Measurements from ENCODE around the gene IGF2BP2. TPM values are rescaled to one million over a fixed set of nuclear protein-coding genes. Genes with fewer than 3 reads are reported as not detected.
"Not testable (repeated sequence)": the region's sequence is repeated elsewhere in the genome, so short reads cannot be mapped to it uniquely, and the experiment has no call there.

Gene IGF2BP2
- total RNA-seq, 1 donor from 2014 or later, result 2.9 TPM

DNA sequence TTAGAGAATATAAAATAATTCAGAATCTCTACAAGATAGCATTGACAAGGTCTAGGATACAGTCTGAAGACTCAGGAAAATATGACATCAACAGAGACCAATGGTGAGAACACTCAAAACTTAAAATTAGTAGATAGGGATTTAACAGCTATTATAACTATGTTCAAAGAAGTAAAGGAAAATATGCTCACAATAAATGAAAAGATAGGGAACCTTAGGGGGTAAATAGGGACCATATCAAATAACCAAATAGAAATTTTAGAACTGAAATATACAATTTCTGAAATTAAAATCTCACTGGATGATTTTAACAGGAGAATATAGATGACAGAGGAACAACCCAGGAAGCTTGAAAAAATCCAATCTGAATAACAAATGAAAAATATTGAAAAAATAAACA lies 31.8 kb upstream of the IGF2BP2 start:
- no peak overlapping the region for H3K27ac ChIP-seq
- intact Hi-C loops (cut with DNase I), result no loop called here
- no peak for DNase-seq (ENCODE audit: low spot score in 2 of 2)
- no peaks in the 10 kb centered on the region for H3K27me3 ChIP-seq
- H3K9me3 ChIP-seq, result peaks cover 10% of the 10 kb centered on the region in 2 donors
- no peaks in the 10 kb centered on the region for H3K4me1 ChIP-seq
- H3K4me3 ChIP-seq, result no peak overlapping the region
- no peaks in the 10 kb centered on the region for H3K36me3 ChIP-seq
- TF ChIP-seq, protein P1, sequence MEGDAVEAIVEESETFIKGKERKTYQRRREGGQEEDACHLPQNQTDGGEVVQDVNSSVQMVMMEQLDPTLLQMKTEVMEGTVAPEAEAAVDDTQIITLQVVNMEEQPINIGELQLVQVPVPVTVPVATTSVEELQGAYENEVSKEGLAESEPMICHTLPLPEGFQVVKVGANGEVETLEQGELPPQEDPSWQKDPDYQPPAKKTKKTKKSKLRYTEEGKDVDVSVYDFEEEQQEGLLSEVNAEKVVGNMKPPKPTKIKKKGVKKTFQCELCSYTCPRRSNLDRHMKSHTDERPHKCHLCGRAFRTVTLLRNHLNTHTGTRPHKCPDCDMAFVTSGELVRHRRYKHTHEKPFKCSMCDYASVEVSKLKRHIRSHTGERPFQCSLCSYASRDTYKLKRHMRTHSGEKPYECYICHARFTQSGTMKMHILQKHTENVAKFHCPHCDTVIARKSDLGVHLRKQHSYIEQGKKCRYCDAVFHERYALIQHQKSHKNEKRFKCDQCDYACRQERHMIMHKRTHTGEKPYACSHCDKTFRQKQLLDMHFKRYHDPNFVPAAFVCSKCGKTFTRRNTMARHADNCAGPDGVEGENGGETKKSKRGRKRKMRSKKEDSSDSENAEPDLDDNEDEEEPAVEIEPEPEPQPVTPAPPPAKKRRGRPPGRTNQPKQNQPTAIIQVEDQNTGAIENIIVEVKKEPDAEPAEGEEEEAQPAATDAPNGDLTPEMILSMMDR (IDR thresholded peaks at IDR 0.05), result no peak

DNA sequence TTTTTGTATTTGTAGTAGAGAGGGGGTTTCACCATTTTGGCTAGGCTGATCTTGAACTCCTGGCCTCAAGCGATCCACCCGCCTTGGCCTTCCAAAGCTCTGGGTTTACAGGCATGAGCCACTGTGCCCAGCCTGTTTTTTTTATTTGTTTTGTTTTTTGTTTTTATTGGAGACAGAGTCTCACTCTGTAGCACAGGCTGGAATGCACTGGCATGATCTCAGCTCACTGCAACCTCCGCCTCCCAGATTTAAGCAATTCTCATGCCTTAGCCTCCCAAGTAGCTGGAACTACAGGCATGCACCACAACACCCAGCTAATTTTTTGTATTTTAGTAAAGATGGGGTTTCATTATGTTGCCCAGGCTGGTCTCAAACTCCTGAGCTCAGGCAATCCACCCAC lies 28.9 kb upstream of the IGF2BP2 start:
- H3K4me3 ChIP-seq; H3K36me3 ChIP-seq; H3K4me1 ChIP-seq; intact Hi-C loops (cut with DNase I); DNase-seq (ENCODE audit: low spot score in 2 of 2); H3K27me3 ChIP-seq; H3K27ac ChIP-seq: not testable (repeated sequence)
- peaks cover 10% of the 10 kb centered on the region in 2 donors for H3K9me3 ChIP-seq

DNA sequence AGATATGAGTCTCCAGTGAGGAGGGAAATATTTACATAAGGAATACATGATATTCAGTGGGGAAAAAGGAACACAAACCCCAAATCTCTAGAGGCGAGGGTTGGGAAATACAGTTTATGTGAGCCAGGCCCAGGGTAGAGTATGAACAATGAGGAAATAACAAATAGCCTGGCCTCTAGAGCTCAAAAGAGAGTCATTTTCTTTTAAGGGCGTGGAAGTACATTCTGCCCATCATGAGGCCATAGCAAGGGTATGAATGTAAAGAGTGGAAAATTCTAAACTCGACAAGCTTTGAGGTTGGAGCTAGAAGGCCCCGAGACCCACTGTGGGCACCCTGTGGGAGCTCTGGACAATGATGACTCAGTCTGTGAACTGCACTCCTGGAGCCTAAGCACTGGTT lies 27.8 kb upstream of the IGF2BP2 start:
- Histone ChIP-seq H3K4me3 (no peak overlapping the region), H3K27ac (no peak overlapping the region), H3K36me3 (no peaks in the 10 kb centered on the region), H3K27me3 (no peaks in the 10 kb centered on the region), H3K4me1 (no peaks in the 10 kb centered on the region), H3K9me3 (peaks cover 10% of the 10 kb centered on the region in 2 donors)
- DNase-seq (ENCODE audit: low spot score in 2 of 2), result no peak
- TF ChIP-seq, protein P1 (IDR thresholded peaks at IDR 0.05), result no peak
- intact Hi-C loops (cut with DNase I), result no loop called here

DNA sequence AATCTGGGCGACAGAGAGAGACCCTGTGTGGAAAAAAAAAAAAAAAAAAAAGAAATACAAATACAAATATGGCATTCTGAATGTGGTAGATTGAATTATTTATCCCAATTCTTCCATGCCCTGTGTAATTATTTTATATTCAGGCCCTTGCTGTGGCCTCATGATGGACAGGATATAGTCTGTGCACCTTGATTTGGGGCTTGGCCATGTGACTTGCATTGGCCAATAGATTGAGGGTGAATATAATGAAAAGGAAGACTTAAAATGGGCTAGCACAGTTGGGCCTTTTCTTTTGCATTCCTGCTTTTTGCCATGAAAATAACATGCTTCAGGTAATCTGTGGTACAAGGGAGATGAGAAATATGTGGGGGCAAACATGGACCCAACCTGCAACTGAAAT lies 27.1 kb upstream of the IGF2BP2 start:
- Histone ChIP-seq H3K9me3 (peaks cover 9 to 10% of the 10 kb centered on the region in 2 donors), H3K4me3 (no peak overlapping the region), H3K27ac (no peak overlapping the region), H3K4me1 (no peaks in the 10 kb centered on the region), H3K36me3 (no peaks in the 10 kb centered on the region), H3K27me3 (no peaks in the 10 kb centered on the region)
- TF ChIP-seq, protein P1 (IDR thresholded peaks at IDR 0.05), result no peak
- DNase-seq (ENCODE audit: low spot score in 2 of 2), result no peak
- intact Hi-C loops (cut with DNase I), result no loop called here

DNA sequence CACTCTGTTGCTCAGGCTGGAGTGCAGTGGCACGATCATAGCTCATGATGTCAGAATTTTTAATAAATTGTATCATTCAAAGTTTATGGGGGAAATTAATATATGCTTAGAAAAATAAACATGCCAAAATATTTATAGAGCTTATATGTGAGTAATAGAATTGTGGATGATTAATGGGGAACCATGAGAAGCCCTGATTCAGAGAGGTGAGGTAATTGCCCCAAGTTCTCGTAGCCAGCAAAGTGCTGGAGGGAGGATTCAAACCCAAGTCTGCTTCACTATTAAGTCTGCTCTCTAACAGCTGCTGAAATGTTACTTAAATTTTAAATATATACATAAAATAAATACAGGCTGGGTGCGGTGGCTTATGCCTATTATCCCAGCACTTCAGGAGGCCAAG lies 26.2 kb upstream of the IGF2BP2 start:
- H3K4me1 ChIP-seq, result no peaks in the 10 kb centered on the region
- TF ChIP-seq, protein P1 (IDR thresholded peaks at IDR 0.05), result no peak
- H3K4me3 ChIP-seq, result no peak overlapping the region
- no peaks in the 10 kb centered on the region for H3K27me3 ChIP-seq
- H3K36me3 ChIP-seq, result no peaks in the 10 kb centered on the region
- intact Hi-C loops (cut with DNase I), result no loop called here
- no peak for DNase-seq (ENCODE audit: low spot score in 2 of 2)
- H3K9me3 ChIP-seq, result peaks cover under 1 to 2% of the 10 kb centered on the region in 2 donors
- H3K27ac ChIP-seq, result no peak overlapping the region

DNA sequence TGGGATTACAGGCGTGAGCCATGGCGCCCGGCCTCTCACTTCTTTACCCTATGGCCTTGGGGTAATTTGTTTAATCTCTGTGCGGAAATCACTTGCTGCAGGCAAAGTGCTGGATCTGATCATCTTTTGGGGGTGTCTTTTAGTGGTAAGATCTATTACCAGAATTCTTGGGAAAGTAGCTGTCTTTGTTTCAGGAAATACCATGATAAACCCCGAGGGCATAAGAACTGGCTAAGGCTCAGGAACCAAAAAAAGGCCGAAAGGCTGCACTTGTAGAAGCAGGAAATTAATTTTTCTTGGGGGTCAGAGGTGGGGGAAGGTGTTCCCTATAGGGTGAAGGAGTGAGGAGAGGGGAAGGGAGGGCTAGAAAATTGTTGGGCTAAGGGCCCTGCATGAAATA lies 22.7 kb upstream of the IGF2BP2 start:
- Histone ChIP-seq H3K27ac (no peak overlapping the region), H3K4me1 (no peaks in the 10 kb centered on the region), H3K4me3 (no peak overlapping the region), H3K9me3 (no peaks in the 10 kb centered on the region), H3K27me3 (no peaks in the 10 kb centered on the region), H3K36me3 (no peaks in the 10 kb centered on the region)
- TF ChIP-seq, protein P1 (IDR thresholded peaks at IDR 0.05), result no peak
- no peak for DNase-seq (ENCODE audit: low spot score in 2 of 2)
- intact Hi-C loops (cut with DNase I), result no loop called here
